ENCODE measurements around the gene BCO2.

DNA sequence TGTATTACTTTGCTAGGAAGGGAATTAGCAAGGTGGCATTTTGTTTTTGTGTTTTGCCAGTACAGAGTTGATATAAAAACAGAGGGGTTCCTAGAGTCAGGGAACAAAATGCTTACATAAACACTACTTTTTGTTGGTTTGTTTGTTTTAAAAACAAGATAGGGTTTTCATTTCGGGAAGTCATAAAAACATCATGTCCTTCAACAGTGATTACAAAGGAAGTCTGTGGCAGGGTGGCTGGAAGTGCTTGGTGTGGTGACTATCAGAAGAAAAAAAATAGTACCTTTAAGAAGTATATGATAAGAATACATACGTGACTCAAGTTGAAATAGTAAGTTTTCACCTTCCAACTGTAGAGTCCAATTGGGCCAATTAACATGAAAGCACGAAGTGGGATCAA lies 10.3 kb upstream of the BCO2 start:
- TF ChIP-seq, protein P1, sequence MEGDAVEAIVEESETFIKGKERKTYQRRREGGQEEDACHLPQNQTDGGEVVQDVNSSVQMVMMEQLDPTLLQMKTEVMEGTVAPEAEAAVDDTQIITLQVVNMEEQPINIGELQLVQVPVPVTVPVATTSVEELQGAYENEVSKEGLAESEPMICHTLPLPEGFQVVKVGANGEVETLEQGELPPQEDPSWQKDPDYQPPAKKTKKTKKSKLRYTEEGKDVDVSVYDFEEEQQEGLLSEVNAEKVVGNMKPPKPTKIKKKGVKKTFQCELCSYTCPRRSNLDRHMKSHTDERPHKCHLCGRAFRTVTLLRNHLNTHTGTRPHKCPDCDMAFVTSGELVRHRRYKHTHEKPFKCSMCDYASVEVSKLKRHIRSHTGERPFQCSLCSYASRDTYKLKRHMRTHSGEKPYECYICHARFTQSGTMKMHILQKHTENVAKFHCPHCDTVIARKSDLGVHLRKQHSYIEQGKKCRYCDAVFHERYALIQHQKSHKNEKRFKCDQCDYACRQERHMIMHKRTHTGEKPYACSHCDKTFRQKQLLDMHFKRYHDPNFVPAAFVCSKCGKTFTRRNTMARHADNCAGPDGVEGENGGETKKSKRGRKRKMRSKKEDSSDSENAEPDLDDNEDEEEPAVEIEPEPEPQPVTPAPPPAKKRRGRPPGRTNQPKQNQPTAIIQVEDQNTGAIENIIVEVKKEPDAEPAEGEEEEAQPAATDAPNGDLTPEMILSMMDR (IDR thresholded peaks at IDR 0.05) = no peak
- no peak for TF ChIP-seq EP300 (IDR thresholded peaks at IDR 0.05)
